Keratinocyte (primary cell): Measurements from ENCODE around the gene BABAM2. TPM values are rescaled to one million over a fixed set of nuclear protein-coding genes. Genes with fewer than 3 reads are reported as not detected.

Experiments
- DNase-seq: peaks from one replicate; pipeline ENCODE4 v3.0.0-alpha.2; 2011; ENCODE audit warnings: low read depth, missing footprints, low spot score
- FAIRE-seq: peaks from 2 replicates; lab custom pipeline; 2011; peaks lifted over from hg19 to GRCh38; lab: Jason Lieb, UNC
- H2AFZ ChIP-seq: 2 replicates; pipeline ENCODE4 v1.6.0; 2012; ENCODE audit warnings: low read length, control low read depth, inconsistent platforms; ENCODE audit not compliant: control insufficient read depth
- H3K27ac ChIP-seq: 2 replicates; pipeline ENCODE4 v1.5.1; 2011; ENCODE audit warnings: low read length; ENCODE audit not compliant: control insufficient read depth, insufficient read depth
- H3K27me3 ChIP-seq: 3 replicates; pipeline ENCODE4 v1.6.0; 2011; ENCODE audit warnings: low read length; ENCODE audit not compliant: control insufficient read depth, insufficient read depth; ENCODE audit errors: extremely low read depth
- H3K36me3 ChIP-seq, 2 experiments: 2 replicates in 1 of 2; 3 replicates in 1 of 2; pipeline ENCODE4 v1.5.1; 2011; ENCODE audit warnings: low read length in 2 of 2, mild to moderate bottlenecking in 1 of 2; ENCODE audit not compliant: control insufficient read depth in 2 of 2, insufficient read depth in 2 of 2; ENCODE audit errors: extremely low read depth in 1 of 2
- H3K4me1 ChIP-seq: 3 replicates; pipeline ENCODE4 v1.5.1; 2011; ENCODE audit warnings: low read length; ENCODE audit not compliant: control insufficient read depth, insufficient read depth; ENCODE audit errors: extremely low read depth
- H3K4me2 ChIP-seq: 3 replicates; pipeline ENCODE4 v1.6.0; 2011; ENCODE audit warnings: low read depth, low read length; ENCODE audit not compliant: control insufficient read depth, insufficient read depth; ENCODE audit errors: extremely low read depth
- H3K4me3 ChIP-seq, 3 experiments: fragments of 200-600 bp in 1 of 3; sonication (generic) in 1 of 3; 2 replicates in 2 of 3; 3 replicates in 1 of 3; pipeline ENCODE4 v1.5.1; 2011 to 2016; ENCODE audit warnings: low read length in 3 of 3, mild to moderate bottlenecking in 3 of 3, control low read depth in 2 of 3, inconsistent platforms in 1 of 3, low read depth in 1 of 3, mixed read lengths in 1 of 3, mixed run types in 1 of 3, moderate library complexity in 1 of 3; ENCODE audit not compliant: control insufficient read depth in 2 of 3, insufficient read depth in 2 of 3; ENCODE audit errors: extremely low read depth in 1 of 3
- H3K79me2 ChIP-seq: 2 replicates; pipeline ENCODE4 v1.6.0; 2012; ENCODE audit warnings: low read length; ENCODE audit not compliant: control insufficient read depth, insufficient read depth
- H3K9ac ChIP-seq: 3 replicates; pipeline ENCODE4 v1.6.0; 2011; ENCODE audit warnings: low read length; ENCODE audit not compliant: control insufficient read depth, insufficient read depth; ENCODE audit errors: extremely low read depth
- H3K9me1 ChIP-seq: 3 replicates; pipeline ENCODE4 v1.6.0; 2011; ENCODE audit warnings: low read length; ENCODE audit not compliant: control insufficient read depth, insufficient read depth; ENCODE audit errors: extremely low read depth
- H3K9me3 ChIP-seq: 2 replicates; pipeline ENCODE4 v1.5.1; 2012; ENCODE audit warnings: low read depth, low read length; ENCODE audit not compliant: control insufficient read depth
- H4K20me1 ChIP-seq: 3 replicates; pipeline ENCODE4 v1.6.0; 2011; ENCODE audit warnings: low read length; ENCODE audit not compliant: control insufficient read depth, insufficient read depth; ENCODE audit errors: extremely low read depth
- EZH2 ChIP-seq: IDR thresholded peaks from one replicate; pipeline ENCODE4 v1.6.1; 2012; ENCODE audit warnings: inconsistent platforms, mild to moderate bottlenecking, low read length, moderate library complexity
- dilution Hi-C: fragments of 300-500 bp; cut with MboI; formaldehyde crosslinking; loops from one replicate; pipeline ENCODE4 v1.7.0; 2020; ENCODE audit warnings: low sequenced_read_pairs; ENCODE audit not compliant: extremely low pct_ligation_motif_present
- polyA plus RNA-seq, 5 experiments: library from polyadenylated mRNA; depleted of rRNA in 3 of 5; stranded (reverse) in 3 of 5; stranded (forward) in 1 of 5; unstranded in 1 of 5; fragments of >200 nt; gene quantifications; 1 replicate in 1 of 5; 2 replicates in 3 of 5; 3 replicates in 1 of 5; pipeline versions ENCODE4 v1.2.1 to v1.2.3, GENCODE V29; 2011 to 2012; ENCODE audit warnings: missing spikeins in 2 of 5, low read depth in 1 of 5, low replicate concordance in 1 of 5
- TF ChIP-seq, protein P1 (sequence below), 3 experiments: IDR thresholded peaks in 1 of 3; conservative IDR thresholded peaks in 1 of 3; optimal IDR thresholded peaks in 1 of 3; 2 replicates in 2 of 3; 3 replicates in 1 of 3; pipeline versions ENCODE3 to v1.5.1; 2011; ENCODE audit warnings: low read length in 3 of 3, mild to moderate bottlenecking in 3 of 3, moderate library complexity in 2 of 3, control low read depth in 1 of 3, inconsistent platforms in 1 of 3; ENCODE audit not compliant: insufficient read depth in 2 of 3; ENCODE audit errors: extremely low read depth in 1 of 3

The BABAM2 gene
- polyA plus RNA-seq, 1 donor (not counting 4 experiments of a cell fraction or from before 2014, with no cell fraction given) = 29.8 TPM

- Histone ChIP-seq H3K9ac (no peak overlapping the region), H3K27me3 (no peaks in the 10 kb centered on the region), H4K20me1 (no peaks in the 10 kb centered on the region), H3K36me3 (peaks cover 0 to 1% of the 10 kb centered on the region in 2 experiments), H3K4me2 (no peak overlapping the region), H3K4me1 (peaks cover 20% of the 10 kb centered on the region), H2AFZ (no peak overlapping the region), H3K79me2 (no peaks in the 10 kb centered on the region), H3K9me1 (no peaks in the 10 kb centered on the region), H3K9me3 (no peaks in the 10 kb centered on the region), H3K4me3 (no peak overlapping the region), H3K27ac (peak overlapping the region; percentile 83)
- dilution Hi-C loops = no loop called here
- DNase-seq = no peak
- TF ChIP-seq, protein P1, sequence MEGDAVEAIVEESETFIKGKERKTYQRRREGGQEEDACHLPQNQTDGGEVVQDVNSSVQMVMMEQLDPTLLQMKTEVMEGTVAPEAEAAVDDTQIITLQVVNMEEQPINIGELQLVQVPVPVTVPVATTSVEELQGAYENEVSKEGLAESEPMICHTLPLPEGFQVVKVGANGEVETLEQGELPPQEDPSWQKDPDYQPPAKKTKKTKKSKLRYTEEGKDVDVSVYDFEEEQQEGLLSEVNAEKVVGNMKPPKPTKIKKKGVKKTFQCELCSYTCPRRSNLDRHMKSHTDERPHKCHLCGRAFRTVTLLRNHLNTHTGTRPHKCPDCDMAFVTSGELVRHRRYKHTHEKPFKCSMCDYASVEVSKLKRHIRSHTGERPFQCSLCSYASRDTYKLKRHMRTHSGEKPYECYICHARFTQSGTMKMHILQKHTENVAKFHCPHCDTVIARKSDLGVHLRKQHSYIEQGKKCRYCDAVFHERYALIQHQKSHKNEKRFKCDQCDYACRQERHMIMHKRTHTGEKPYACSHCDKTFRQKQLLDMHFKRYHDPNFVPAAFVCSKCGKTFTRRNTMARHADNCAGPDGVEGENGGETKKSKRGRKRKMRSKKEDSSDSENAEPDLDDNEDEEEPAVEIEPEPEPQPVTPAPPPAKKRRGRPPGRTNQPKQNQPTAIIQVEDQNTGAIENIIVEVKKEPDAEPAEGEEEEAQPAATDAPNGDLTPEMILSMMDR (optimal IDR thresholded peaks at IDR 0.05 in 1 of 3, IDR thresholded peaks at IDR 0.05 in 1 of 3, conservative IDR thresholded peaks at IDR 0.05 in 1 of 3; ENCODE audit: extremely low read depth in 1 of 3, insufficient read depth in 2 of 3, low read length in 3 of 3) = no peak
- no peak for TF ChIP-seq EZH2
- no peak for FAIRE-seq
Observed at GRCh38 chr2:28173377-28173776, 282.8 kb downstream of the BABAM2 start.

DNA sequence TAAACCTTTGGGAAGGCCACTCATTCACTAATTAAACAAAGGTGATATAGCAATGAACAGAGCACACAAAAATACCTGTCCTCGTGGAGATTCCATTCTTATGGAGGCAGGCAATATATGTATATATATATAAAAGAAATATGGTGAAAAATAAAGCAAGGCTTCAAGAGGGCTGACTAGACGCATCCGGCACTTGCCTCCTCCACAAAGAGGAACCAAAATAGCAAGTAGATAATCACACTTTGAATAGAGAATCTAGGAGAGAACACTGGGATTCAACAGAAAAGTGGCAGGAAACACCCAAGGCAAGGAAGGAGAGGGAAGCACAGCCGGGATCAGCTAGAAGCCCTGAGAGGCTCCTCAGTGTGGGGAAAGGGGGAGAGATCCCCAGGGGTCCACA, 283.7 kb downstream of the BABAM2 start:
- no peak for FAIRE-seq
- H3K27ac ChIP-seq = no peak overlapping the region
- dilution Hi-C loops = no loop called here

More for the DNA sequence above, 283.7 kb downstream of the BABAM2 start:
- H3K27me3 ChIP-seq = no peaks in the 10 kb centered on the region
- peaks cover 20% of the 10 kb centered on the region for H3K4me1 ChIP-seq
- no peaks in the 10 kb centered on the region for H4K20me1 ChIP-seq
- no peak overlapping the region for H3K4me3 ChIP-seq
- H2AFZ ChIP-seq = no peak overlapping the region
- no peak overlapping the region for H3K4me2 ChIP-seq
- peaks cover 0 to 1% of the 10 kb centered on the region in 2 experiments for H3K36me3 ChIP-seq
- TF ChIP-seq, protein P1 (optimal IDR thresholded peaks at IDR 0.05 in 1 of 3, IDR thresholded peaks at IDR 0.05 in 1 of 3, conservative IDR thresholded peaks at IDR 0.05 in 1 of 3; ENCODE audit: extremely low read depth in 1 of 3, insufficient read depth in 2 of 3, low read length in 3 of 3) = no peak
- TF ChIP-seq EZH2 = no peak
- no peaks in the 10 kb centered on the region for H3K9me1 ChIP-seq
- no peaks in the 10 kb centered on the region for H3K79me2 ChIP-seq
- H3K9ac ChIP-seq = no peak overlapping the region
- H3K9me3 ChIP-seq = no peaks in the 10 kb centered on the region
- no peak for DNase-seq
